Activated naive CD8-positive, alpha-beta T cell (primary cell): ENCODE results near the gene HTR3D.

ENCODE experiments used
- H3K27ac Mint-ChIP-seq: one replicate; pipeline ENCODE4 v1.8.0; 2021; ENCODE audit warnings: mixed read lengths
- H3K27me3 Mint-ChIP-seq: one replicate; pipeline ENCODE4 v1.8.0; 2021; ENCODE audit warnings: mixed read lengths
- H3K36me3 Mint-ChIP-seq: one replicate; pipeline ENCODE4 v1.8.0; 2021; ENCODE audit warnings: mixed read lengths
- H3K4me1 Mint-ChIP-seq: one replicate; pipeline ENCODE4 v1.8.0; 2021; ENCODE audit warnings: low read depth, mixed read lengths
- H3K4me3 Mint-ChIP-seq: one replicate; pipeline ENCODE4 v1.8.0; 2021; ENCODE audit warnings: mild to moderate bottlenecking, mixed read lengths
- H3K9me3 Mint-ChIP-seq: one replicate; pipeline ENCODE4 v1.8.0; 2021; ENCODE audit warnings: low read depth, mixed read lengths

HTR3D gene, protein sequence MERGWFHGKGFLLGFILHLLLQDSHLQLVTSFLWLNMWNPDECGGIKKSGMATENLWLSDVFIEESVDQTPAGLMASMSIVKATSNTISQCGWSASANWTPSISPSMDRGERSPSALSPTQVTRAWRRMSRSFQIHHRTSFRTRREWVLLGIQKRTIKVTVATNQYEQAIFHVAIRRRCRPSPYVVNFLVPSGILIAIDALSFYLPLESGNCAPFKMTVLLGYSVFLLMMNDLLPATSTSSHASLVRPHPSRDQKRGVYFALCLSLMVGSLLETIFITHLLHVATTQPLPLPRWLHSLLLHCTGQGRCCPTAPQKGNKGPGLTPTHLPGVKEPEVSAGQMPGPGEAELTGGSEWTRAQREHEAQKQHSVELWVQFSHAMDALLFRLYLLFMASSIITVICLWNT

DNA sequence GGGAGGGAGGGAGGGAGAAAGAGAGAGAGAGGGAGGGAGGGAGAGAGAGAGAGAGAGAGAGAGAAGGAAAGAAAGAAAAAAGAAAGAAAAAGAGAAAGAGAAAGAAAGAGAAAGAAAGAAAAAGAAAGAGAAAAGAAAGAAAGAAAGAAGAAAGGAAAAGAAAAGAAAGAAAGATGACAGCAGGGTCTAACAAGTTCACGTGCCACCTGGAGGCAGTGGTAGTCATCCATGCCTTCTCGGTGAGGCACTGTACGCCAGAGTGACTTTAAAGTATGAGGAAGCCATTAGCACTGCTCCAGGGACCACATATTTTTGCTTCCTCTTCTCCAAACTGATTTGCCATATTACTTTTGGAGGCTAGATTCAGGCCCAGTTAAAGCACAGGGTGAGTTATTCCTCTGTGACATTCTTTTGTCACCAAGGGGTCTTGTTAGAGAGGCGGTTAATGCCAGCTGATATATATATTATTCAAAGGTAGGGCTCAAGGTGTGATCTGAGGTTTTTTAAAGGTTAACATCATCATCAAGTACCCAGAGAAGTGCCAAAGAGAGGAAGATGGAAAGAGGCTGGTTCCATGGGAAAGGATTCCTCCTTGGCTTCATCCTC, at the start of gene HTR3D:
Gene HTR3D (plus strand): TSS at position 556 of the 606 bp plus-strand sequence. CDS start 0 bp downstream, at position 556.
- Mint-ChIP-seq H3K27me3 (peaks cover 2% of the 10 kb centered on the region), H3K9me3 (no peaks in the 10 kb centered on the region), H3K27ac (no peak within 1 kb of the TSS), H3K36me3 (no peaks in the 10 kb centered on the region), H3K4me3 (no peak within 1 kb of the TSS), H3K4me1 (no peaks in the 10 kb centered on the region)

GRCh38 chr3:183981990-183982644, 49.4 kb upstream of the HTR3D start:
- Mint-ChIP-seq H3K27me3 (no peaks in the 10 kb centered on the region), H3K27ac (no peak overlapping the region), H3K36me3 (peaks cover 8% of the 10 kb centered on the region), H3K4me1 (no peaks in the 10 kb centered on the region), H3K4me3 (no peak overlapping the region), H3K9me3 (no peaks in the 10 kb centered on the region)

- H3K27me3 Mint-ChIP-seq = no peaks in the 10 kb centered on the region
- H3K36me3 Mint-ChIP-seq = peaks cover 15% of the 10 kb centered on the region
- no peaks in the 10 kb centered on the region for H3K9me3 Mint-ChIP-seq
- H3K27ac Mint-ChIP-seq = no peak overlapping the region
- H3K4me3 Mint-ChIP-seq = no peak overlapping the region
- H3K4me1 Mint-ChIP-seq = no peaks in the 10 kb centered on the region
Measured at GRCh38 chr3:183984127-183984740, 47.3 kb upstream of the HTR3D start.

GRCh38 chr3:183984749-183985729, 46.5 kb upstream of the HTR3D start:
- H3K36me3 Mint-ChIP-seq = peaks cover 16% of the 10 kb centered on the region
- no peak overlapping the region for H3K27ac Mint-ChIP-seq
- no peaks in the 10 kb centered on the region for H3K9me3 Mint-ChIP-seq
- H3K27me3 Mint-ChIP-seq = no peaks in the 10 kb centered on the region
- no peaks in the 10 kb centered on the region for H3K4me1 Mint-ChIP-seq
- H3K4me3 Mint-ChIP-seq = no peak overlapping the region

- Mint-ChIP-seq H3K9me3 (no peaks in the 10 kb centered on the region), H3K4me1 (no peaks in the 10 kb centered on the region), H3K36me3 (peaks cover 14% of the 10 kb centered on the region), H3K4me3 (no peak overlapping the region), H3K27ac (no peak overlapping the region), H3K27me3 (no peaks in the 10 kb centered on the region)
Measured at GRCh38 chr3:183987000-183987600, 44.4 kb upstream of the HTR3D start.

- Mint-ChIP-seq H3K9me3 (no peaks in the 10 kb centered on the region), H3K36me3 (peaks cover 11% of the 10 kb centered on the region), H3K27ac (no peak overlapping the region), H3K27me3 (no peaks in the 10 kb centered on the region), H3K4me1 (no peaks in the 10 kb centered on the region), H3K4me3 (no peak overlapping the region)
Measured at GRCh38 chr3:183988216-183988790, 43.2 kb upstream of the HTR3D start.

- Mint-ChIP-seq H3K9me3 (no peaks in the 10 kb centered on the region), H3K4me1 (no peaks in the 10 kb centered on the region), H3K27me3 (no peaks in the 10 kb centered on the region), H3K27ac (no peak overlapping the region), H3K4me3 (no peak overlapping the region), H3K36me3 (peaks cover 11% of the 10 kb centered on the region)
Measured at GRCh38 chr3:183991403-183991802, 40.1 kb upstream of the HTR3D start.

GRCh38 chr3:184001761-184002160, 29.8 kb upstream of the HTR3D start:
- H3K9me3 Mint-ChIP-seq = no peaks in the 10 kb centered on the region
- H3K4me1 Mint-ChIP-seq = peaks cover 10% of the 10 kb centered on the region
- no peak overlapping the region for H3K4me3 Mint-ChIP-seq
- H3K27me3 Mint-ChIP-seq = no peaks in the 10 kb centered on the region
- H3K27ac Mint-ChIP-seq = no peak overlapping the region
- H3K36me3 Mint-ChIP-seq = peaks cover 15% of the 10 kb centered on the region

DNA sequence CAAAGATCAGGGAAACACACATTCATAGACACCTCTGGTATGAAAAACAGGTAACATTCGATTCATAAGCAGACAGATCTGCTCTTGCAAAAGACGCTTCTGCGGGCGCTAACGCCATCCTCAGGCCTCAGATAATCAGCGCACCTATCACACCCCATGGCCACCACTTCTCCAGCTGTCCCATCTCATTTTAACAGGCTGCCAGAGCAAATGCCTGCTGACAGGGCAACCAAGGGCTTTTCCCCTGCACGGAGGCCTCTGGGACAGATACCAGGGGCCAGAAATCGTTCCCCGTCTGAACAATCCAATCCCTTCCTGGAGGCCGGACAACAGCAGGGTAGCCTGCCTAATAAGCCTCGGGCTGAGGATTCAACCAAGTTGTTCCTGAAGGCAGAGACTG, 29.1 kb upstream of the HTR3D start:
- H3K4me1 Mint-ChIP-seq = peaks cover 10% of the 10 kb centered on the region
- H3K4me3 Mint-ChIP-seq = no peak overlapping the region
- no peaks in the 10 kb centered on the region for H3K9me3 Mint-ChIP-seq
- no peaks in the 10 kb centered on the region for H3K27me3 Mint-ChIP-seq
- H3K27ac Mint-ChIP-seq = no peak overlapping the region
- H3K36me3 Mint-ChIP-seq = peaks cover 15% of the 10 kb centered on the region

DNA sequence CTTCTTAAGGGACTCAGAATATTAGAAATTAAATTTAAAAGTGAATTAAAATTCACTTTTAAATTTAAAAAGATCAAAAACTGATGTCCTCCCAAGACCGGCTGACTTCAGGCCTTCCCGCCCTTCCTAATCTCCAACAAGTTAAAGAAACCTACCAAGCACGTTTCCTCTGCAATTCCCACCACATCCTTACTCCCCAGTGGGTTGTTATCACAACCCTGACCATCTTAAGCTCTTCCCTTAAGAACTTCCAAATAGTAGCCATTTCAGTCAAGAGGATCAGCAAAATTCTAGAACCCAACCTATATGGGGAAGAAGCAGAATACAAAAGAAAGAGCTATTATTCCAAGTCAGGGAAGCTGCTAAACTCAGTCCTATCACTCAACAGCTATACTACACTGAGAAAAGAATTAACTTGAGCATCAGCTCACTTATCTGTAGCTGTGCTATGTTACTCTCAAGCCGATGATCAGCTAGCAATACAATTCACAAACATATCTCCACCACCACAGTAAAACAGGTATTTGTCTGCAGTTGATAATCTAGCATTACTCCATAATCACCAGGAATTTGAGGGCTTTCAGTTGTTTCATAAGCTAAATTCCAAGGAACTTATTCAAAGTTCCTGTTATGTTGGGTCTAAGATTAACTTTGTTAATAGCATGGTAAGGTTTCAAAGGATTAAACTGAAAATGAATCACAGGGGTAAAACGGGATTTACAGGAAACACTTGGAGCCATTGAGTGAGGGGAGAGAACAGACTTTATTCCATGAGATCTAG, 28.2 kb upstream of the HTR3D start:
- peaks cover 15% of the 10 kb centered on the region for H3K36me3 Mint-ChIP-seq
- peaks cover 10% of the 10 kb centered on the region for H3K4me1 Mint-ChIP-seq
- H3K9me3 Mint-ChIP-seq = no peaks in the 10 kb centered on the region
- no peaks in the 10 kb centered on the region for H3K27me3 Mint-ChIP-seq
- no peak overlapping the region for H3K27ac Mint-ChIP-seq
- H3K4me3 Mint-ChIP-seq = no peak overlapping the region

DNA sequence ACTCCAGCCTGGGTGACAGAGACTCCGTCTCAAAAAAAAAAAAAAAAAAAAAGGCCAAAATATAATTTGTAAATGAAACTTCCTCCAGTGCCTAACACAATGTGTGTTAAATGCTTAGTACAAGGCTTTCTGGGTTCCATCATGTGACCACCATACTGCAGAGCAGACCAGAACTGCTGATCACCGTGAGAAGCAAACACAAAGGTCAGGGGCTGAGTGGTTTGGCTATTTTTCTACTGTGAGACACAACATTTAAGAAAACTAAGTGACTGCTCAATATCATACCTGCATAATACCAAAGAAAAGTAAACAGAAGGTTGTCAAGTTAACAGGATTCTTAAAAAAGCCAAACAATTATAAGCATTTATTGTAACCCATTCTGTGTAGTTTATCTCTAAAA, 27.1 kb upstream of the HTR3D start:
- peaks cover 9% of the 10 kb centered on the region for H3K36me3 Mint-ChIP-seq
- H3K27me3 Mint-ChIP-seq = no peaks in the 10 kb centered on the region
- peaks cover 10% of the 10 kb centered on the region for H3K4me1 Mint-ChIP-seq
- H3K9me3 Mint-ChIP-seq = no peaks in the 10 kb centered on the region
- no peak overlapping the region for H3K27ac Mint-ChIP-seq
- H3K4me3 Mint-ChIP-seq = no peak overlapping the region

GRCh38 chr3:184005941-184006507, 25.5 kb upstream of the HTR3D start:
- H3K27ac Mint-ChIP-seq = peak overlapping the region; percentile 1
- peaks cover 8% of the 10 kb centered on the region for H3K36me3 Mint-ChIP-seq
- peaks cover 10% of the 10 kb centered on the region for H3K4me1 Mint-ChIP-seq
- H3K9me3 Mint-ChIP-seq = no peaks in the 10 kb centered on the region
- no peaks in the 10 kb centered on the region for H3K27me3 Mint-ChIP-seq
- no peak overlapping the region for H3K4me3 Mint-ChIP-seq
